Measurements from ENCODE around the gene PCDH9.

The PCDH9 gene

GRCh38 chr13:67225252-67226159 lies 4.6 kb downstream of the PCDH9 start:
- no peak for DNase-seq (ENCODE audit: low spot score)

GRCh38 chr13:67224148-67224846 lies 5.8 kb downstream of the PCDH9 start:
- peak; percentile 54 for DNase-seq (ENCODE audit: low spot score)

DNA sequence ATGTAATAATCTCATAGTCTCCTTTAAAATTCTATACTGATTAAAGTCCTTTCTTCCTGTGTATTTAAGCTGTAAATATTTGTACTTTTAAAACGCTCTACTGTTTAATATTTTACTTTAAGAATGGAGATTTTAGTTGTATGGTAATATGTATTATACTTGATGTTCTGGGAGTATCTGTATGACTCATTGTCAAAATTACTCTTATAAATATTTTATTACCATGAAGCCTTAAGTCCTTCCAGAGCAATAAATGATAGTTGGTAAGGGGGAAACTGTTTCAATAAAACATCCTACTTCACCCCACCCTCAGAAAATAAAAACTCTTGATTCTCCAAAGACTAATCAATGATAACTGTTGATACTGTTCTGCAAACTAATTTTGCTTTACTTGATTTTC lies 6.4 kb downstream of the PCDH9 start:
- DNase-seq (ENCODE audit: low spot score): no peak

- DNase-seq (ENCODE audit: low spot score): no peak
Observed at GRCh38 chr13:67223024-67223423, 7.1 kb downstream of the PCDH9 start.

DNA sequence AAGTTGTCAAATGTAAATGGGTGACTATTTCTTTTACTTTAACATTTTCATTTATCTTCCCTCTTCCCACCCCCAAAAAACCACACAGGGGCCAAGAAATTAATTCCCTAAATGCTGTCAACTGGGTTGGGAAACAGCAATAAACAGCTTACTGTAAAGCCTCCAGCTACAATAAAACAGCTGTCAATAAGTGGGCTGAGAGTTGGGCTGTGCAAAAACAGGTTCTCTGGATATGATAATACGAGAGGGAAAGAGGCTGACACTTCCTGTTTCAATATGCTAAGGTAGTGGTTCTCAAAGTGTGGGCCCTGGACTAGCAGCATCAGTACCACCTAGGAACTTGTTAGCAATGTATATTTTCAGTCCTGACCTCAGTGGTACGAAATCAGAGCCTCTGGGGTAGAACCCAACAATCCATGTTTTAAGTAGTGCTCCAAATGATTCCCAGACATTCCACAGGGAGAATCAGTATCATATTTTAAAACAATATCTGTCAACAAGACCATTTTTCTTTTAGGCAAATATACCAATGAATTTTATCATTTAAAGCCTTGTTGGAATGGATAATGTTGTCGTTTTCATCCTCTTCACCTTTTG lies 8.4 kb downstream of the PCDH9 start:
- no peak for DNase-seq (ENCODE audit: low spot score)

DNA sequence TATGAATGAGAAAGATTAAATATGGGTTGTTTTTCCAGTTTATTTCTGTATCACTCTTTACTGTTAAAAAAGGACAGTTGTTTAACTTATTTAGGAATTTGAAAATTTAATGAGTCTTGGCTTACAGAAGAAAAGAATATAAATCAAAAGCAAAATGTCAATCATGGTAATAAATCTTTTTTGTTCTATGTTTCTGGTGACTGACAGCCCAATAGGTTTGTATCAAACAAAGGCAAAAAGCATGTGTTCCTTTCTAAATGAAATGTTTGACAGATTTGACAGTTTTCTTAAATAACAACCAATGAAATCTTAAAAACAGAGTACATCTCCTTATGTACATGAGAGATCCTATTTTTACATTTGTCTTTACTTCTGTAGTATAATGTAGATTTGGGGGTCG lies 11.0 kb downstream of the PCDH9 start:
- DNase-seq (ENCODE audit: low spot score): no peak

DNA sequence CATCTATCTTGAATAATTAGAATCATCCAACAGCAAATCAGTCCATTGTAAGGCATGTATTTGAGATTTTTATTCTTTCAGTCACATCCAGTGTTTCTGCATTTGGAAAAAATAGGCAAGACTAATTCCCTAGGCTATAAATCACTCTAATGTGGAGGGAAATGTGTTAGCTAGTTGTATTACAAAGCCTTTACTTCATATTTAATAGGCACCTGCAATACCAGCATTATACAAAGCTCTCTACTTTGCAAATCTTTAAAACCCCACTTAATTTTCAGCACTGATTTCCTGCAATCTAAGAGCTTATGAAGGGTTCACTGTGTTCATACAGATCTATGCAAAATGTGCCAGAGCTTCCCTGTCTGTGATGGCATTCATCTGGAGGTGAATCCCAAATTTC lies 12.3 kb downstream of the PCDH9 start:
- no peak for DNase-seq (ENCODE audit: low spot score)

GRCh38 chr13:67216864-67217263 lies 13.3 kb downstream of the PCDH9 start:
- DNase-seq (ENCODE audit: low spot score): no peak

- no peak for DNase-seq (ENCODE audit: low spot score)
Observed at GRCh38 chr13:67210208-67210607, 19.9 kb downstream of the PCDH9 start.

DNA sequence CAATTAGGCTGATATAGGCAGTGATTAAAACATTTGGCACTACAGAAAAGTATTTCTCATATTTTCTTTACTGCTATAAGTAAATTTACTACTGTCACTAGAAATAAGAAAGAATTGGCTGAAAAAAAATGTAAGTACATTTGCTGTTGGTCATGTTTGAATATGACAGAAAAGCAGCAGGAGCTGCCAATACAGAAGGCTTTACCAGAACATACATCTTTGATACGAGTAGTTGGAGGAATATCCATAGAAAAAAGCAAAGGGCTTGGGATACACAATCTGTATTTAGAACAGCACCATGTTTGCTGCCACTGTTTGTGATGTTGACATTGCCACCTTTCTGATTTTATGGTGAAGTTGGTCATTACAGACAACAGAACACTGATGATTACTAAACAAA lies 21.6 kb downstream of the PCDH9 start:
- DNase-seq (ENCODE audit: low spot score): no peak

GRCh38 chr13:67204764-67205163 lies 25.4 kb downstream of the PCDH9 start:
- DNase-seq (ENCODE audit: low spot score): no peak

GRCh38 chr13:67200605-67201004 lies 29.5 kb downstream of the PCDH9 start:
- no peak for DNase-seq (ENCODE audit: low spot score)

GRCh38 chr13:67200183-67200582 lies 30.0 kb downstream of the PCDH9 start:
- DNase-seq (ENCODE audit: low spot score): no peak

DNA sequence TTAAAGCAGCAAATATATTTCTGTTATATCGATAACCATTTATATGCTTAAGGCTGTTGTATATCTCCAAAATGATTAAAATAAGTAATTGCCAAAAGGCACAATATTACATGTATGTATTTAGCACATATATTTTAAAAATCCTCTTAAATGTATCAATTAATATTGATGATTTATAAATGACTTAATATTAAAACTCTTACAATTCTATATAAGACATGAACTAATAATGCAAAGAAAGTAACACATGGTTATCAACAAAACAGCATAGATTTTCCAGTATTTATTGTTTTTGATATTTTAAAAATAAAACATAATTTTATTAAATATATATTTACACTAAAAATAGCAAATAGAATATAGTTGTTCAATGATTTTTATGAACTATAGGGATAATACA lies 32.4 kb downstream of the PCDH9 start:
- DNase-seq (ENCODE audit: low spot score): no peak

GRCh38 chr13:67193979-67194378 lies 36.2 kb downstream of the PCDH9 start:
- DNase-seq (ENCODE audit: low spot score): no peak

GRCh38 chr13:67192751-67193150 lies 37.4 kb downstream of the PCDH9 start:
- no peak for DNase-seq (ENCODE audit: low spot score)

- no peak for DNase-seq (ENCODE audit: low spot score)
Observed at GRCh38 chr13:67186995-67187569, 43.1 kb downstream of the PCDH9 start.

GRCh38 chr13:67184247-67184646 lies 45.9 kb downstream of the PCDH9 start:
- no peak for DNase-seq (ENCODE audit: low spot score)

DNA sequence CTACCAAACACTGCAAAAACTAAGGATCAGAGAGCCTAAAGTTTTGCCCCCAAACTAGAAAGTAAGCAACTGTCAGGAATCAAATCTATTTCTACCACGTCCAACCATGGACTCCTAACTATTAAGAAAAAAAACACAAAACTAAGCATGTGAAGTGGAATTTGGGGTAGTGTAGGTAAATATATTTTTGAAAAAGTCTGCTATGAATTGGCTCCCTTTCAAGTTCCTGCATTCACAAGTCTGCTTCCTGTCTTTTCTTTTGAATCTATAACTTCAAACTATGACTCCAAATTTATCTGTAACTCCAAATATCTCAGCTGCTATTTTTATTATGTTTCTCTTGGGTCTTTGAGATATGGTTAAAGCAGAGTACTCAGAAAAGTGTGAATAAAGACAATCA lies 47.0 kb downstream of the PCDH9 start:
- no peak for DNase-seq (ENCODE audit: low spot score)

DNA sequence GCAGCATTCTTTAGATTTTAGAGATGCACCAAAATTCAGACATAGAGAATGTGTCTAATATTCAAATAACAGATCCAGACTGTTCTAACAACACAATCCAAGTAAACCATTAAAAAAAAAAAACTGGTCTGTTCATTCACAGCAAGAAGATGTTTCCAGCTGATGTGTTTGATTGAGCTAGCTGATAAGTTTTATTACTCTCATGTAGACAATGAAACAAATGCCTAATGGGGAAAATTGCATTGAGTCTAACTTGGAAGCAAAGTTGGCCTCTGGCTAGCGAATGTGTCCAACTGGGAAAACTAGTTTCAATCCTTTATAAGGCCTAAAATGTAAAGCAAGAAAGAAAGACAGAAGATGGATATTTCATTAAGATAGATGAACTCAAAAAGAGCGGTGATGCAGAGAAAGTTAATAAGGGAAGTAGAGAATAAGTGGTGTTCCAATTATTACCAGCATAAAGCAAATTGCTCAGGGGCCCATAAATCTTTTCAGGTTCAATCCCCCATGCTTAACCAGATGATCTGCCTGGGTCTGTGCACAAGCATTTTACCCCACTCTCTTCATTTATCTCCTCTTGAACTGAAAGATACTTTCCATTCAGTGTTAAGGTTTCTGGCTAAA lies 54.2 kb downstream of the PCDH9 start:
- no peak for DNase-seq (ENCODE audit: low spot score)

DNA sequence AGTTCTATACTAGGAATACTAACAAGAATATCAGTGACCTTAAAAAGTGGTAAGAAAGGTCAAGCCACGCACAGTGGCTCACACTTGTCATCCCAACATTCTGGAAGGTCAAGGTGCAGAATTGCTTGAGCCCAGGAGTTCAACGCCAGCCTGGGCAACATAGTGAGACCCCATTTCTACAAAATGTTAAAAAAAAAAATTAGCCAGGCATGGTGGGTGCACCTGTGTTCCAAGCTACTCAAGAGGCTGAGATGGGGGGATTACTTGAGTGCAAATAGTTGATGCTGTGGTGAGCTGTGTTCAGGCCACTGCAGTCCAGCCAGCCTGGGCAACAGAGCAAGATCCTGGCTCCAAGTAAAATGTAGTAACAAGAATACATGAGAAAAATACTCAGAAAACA lies 61.8 kb downstream of the PCDH9 start:
- no peak for DNase-seq (ENCODE audit: low spot score)

GRCh38 chr13:67167420-67167819 lies 62.7 kb downstream of the PCDH9 start:
- no peak for DNase-seq (ENCODE audit: low spot score)

Measured in HuH-7 (cell line).